NB4 (cell line): Measurements from ENCODE around the gene CADM2.

Experiments
- MYC ChIP-seq: IDR thresholded peaks from 2 replicates; pipeline ENCODE4 v1.6.1; 2011; ENCODE audit warnings: low read depth, low read length
- POLR2A ChIP-seq: IDR thresholded peaks from 2 replicates; pipeline ENCODE4 v1.6.1; 2011; ENCODE audit warnings: mild to moderate bottlenecking; ENCODE audit not compliant: insufficient read length; ENCODE audit errors: extremely low read depth
- TF ChIP-seq, protein P1 (sequence below): IDR thresholded peaks from one replicate; pipeline ENCODE4 v1.5.1; 2012; ENCODE audit warnings: low read depth, low read length
- TF ChIP-seq, protein P2 (sequence below): IDR thresholded peaks from 2 replicates; pipeline ENCODE4 v1.6.1; 2011; ENCODE audit warnings: low read depth, low read length

DNA sequence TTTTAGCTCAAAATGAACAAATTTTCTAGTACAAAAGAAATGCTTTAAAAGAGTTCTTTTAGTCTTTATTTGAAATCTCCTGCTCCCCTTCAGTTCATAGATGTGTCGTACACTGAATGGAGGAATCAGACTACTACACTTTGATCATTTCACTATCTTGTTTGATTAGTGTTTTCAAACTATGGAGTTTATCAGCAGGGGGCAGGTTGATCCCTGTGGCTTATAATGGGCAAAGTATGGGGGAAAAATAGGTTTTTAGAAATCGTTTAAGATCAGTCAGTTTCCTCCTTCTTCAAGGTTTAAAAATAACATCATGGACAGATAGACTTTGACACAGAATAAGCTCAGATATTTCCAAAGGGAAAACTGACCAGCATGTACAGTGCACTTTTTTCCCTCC, 701.7 kb downstream of the CADM2 start:
- TF ChIP-seq, protein P1, sequence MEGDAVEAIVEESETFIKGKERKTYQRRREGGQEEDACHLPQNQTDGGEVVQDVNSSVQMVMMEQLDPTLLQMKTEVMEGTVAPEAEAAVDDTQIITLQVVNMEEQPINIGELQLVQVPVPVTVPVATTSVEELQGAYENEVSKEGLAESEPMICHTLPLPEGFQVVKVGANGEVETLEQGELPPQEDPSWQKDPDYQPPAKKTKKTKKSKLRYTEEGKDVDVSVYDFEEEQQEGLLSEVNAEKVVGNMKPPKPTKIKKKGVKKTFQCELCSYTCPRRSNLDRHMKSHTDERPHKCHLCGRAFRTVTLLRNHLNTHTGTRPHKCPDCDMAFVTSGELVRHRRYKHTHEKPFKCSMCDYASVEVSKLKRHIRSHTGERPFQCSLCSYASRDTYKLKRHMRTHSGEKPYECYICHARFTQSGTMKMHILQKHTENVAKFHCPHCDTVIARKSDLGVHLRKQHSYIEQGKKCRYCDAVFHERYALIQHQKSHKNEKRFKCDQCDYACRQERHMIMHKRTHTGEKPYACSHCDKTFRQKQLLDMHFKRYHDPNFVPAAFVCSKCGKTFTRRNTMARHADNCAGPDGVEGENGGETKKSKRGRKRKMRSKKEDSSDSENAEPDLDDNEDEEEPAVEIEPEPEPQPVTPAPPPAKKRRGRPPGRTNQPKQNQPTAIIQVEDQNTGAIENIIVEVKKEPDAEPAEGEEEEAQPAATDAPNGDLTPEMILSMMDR = no peak
- TF ChIP-seq POLR2A (no peak), MYC (no peak)
- TF ChIP-seq, protein P2, sequence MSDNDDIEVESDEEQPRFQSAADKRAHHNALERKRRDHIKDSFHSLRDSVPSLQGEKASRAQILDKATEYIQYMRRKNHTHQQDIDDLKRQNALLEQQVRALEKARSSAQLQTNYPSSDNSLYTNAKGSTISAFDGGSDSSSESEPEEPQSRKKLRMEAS = no peak
